HG02571 (cell line): ENCODE data around the gene TEAD1.

Experiments
- ATAC-seq: cut with Tn5 transposase; IDR thresholded peaks from one replicate; pipeline ENCODE4 v1.9.1; 2021; ENCODE audit warnings: mild to moderate bottlenecking, moderate library complexity; ENCODE audit not compliant: unreplicated experiment

TEAD1 gene

DNA sequence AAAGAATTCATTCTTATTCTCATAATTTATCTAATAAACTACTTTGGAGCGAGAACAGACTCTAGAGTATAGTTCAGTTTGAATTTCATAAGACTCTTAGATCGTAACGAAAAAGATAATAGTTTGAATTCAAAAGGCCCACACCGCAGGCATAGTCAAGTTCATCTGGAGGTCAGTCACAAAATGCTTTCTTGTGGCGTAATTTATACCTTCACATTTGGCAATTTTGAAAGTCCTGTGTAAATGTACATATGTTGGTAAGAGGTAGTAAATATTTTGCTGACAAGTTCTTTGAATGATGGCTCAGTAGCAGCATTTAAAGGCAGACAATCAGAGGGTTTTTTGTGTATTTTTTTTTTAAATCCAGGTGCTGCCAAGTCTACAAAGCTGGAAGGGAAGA, 88.1 kb downstream of the TEAD1 start:
- no peak for ATAC-seq

GRCh38 chr11:12762696-12763324, 88.6 kb downstream of the TEAD1 start:
- ATAC-seq = no peak

DNA sequence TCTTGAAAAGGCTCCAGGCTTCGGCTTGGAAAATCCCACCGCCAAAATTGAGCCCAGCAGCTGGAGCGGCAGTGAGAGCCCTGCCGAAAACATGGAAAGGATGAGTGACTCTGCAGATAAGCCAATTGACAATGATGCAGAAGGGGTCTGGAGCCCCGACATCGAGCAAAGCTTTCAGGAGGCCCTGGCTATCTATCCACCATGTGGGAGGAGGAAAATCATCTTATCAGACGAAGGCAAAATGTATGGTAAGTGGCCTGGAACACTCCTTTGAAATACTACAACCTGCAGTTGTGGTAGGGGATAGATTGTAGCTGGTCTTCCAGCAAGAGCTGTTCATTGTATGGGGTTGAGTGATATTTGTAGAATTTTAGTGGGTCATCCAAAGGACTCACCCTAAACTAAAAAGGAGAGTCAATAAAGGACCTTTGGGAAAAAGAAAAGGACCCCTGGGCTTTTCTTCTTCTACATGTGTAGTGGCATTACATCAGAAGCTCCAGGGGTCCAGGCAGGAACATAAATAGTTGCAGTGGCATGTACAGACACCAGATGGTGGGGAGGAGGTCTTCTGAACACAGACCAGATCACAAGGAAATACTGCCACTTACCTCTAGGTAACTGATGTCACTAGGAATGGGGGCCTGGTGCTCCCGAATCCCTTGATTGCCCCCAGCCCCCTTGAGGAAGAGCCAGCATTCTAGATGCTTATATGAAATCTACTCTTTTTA, 90.1 kb downstream of the TEAD1 start:
- no peak for ATAC-seq

DNA sequence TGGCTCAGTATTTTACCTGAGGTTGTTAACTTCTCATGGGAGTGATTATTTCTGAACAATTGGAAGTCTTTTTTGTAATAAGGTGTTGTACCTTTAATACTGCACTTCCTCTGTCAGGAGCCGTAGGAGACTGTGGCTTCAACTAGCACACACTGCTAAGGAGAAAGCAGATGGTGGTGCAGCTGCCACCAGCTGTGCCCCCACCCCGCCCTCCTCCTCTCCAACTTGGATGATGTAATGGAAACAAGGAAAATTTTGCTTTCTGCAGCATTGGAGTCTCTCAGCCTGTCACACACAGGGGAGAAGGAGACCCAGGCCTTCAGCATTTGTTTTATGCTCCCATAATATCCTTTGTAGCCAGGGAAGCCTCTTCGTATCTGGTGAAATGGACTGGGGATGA, 91.2 kb downstream of the TEAD1 start:
- ATAC-seq = no peak

DNA sequence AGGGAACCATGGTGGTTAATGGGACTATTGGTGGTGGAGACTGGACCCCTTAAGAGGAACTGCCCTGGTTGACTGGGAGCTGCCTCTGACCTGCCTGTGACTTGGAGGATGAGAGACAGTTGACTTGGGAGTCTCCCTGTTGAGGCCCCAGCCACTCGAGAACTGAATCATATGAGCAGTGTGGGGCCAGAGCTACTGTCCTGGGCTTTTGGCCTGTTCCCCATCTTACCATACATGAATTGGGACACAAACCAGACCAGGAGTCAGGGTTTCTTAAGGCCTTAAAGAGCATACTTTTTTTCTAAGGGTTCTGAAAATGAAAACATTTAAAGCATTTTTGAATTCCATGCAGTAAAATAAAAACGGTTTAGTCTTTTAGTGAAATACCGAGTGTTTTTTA, 92.8 kb downstream of the TEAD1 start:
- no peak for ATAC-seq

DNA sequence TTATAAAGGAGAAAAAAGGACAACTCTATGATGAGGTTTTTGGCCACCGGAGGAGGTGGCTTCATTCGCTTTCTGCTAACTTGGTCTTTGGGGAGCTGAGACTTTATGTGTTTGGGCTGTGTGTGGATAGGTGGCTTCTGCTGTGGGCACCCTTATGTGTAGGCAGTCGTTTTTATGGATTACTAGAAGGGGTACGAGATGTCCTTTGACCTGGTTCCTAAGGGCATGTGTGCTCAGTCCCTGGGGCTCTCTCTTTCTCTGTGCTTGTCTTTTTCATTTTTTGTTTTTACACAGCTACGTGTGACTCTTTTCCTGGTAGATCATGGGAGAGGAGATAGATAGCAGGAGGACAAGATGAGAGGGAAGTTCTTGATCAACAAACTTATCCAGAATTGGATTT, 93.4 kb downstream of the TEAD1 start:
- no peak for ATAC-seq

DNA sequence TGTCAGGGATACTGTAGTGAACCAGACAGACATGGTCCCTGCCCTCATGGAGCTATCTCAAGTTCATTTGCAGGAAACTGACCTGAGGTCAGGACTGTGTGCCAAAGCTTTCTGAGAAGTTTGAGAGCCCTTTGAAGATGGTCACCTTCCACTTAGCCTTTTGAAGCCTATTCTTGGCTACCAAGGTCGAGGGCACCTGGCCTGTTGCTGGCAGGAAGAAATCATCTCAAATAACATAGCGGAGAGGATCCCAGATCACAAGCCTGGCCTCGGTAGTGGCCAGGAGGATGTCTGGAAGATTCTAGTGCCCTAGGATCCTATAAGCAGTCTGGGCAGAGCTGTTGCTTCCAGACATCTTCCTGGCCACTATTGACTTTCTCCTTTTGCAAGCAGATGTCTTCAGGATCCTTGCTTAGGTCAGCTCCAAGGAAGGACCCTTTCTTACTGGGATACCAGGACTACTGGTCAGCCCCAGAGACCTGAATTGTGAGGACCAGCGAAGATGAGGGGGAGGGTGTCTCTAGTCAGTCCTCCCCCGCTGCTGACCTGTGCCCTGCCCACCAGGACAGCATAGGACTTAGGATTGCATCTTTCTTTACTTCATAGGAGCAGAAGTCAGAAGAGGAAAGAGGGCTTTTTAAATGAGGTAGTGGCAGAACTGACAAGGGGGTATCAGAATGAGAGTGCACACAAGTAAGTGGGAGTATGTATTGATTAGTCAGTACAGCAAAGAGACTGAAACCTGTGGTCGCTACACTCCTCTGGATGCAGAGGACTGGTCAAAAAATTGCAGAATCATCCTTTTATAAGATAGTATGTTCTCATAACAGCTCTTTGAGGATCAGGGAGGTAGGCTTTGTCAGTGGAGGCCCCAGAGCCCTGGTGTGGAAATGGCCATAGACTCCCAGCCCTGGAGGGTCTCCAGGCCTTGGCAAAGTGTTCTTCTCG, 94.8 kb downstream of the TEAD1 start:
- ATAC-seq = peak; percentile 76

- no peak for ATAC-seq
Observed at GRCh38 chr11:12769834-12770345, 95.7 kb downstream of the TEAD1 start.

DNA sequence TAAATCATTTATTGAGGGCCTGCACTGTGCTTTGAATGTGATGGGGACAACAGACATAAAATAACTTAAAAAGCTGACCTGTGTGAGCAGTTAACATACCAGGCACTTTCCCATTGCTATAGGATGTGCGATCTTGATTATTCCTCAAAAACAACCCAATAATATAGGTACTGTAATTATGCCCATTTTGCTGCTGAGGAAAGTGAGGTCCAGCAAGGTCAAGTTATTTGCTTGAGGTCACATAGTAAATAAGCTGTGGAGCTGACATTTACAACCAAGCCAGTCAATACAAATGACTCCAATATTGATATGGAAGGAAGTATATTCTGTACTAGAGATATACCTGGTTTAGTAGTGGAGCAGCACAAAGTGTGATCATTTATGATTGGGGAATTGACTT, 96.2 kb downstream of the TEAD1 start:
- no peak for ATAC-seq

GRCh38 chr11:12770966-12771597, 96.9 kb downstream of the TEAD1 start:
- ATAC-seq = no peak

DNA sequence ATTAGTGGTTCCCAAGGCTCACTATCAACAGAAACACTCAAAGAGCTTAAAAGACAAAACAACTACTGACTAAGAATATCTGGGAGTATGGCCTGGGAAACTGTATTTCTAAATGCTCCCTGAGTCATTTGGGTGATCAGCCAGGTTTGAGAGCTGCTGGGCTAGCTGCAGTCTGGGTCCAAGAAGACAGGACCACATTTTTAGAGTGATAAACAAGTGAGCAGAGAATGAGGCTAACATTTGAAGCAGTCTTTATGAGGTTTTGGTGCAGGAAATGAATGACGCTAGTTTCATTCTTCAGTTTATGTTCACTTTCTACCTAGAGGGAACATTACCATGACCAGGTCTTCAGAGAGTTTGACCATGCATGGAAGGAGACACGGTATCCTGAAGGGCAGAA, 97.7 kb downstream of the TEAD1 start:
- ATAC-seq = no peak

- ATAC-seq = no peak
Observed at GRCh38 chr11:12772324-12772723, 98.1 kb downstream of the TEAD1 start.

- no peak for ATAC-seq
Observed at GRCh38 chr11:12773591-12773990, 99.4 kb downstream of the TEAD1 start.

GRCh38 chr11:12775955-12776354, 101.7 kb downstream of the TEAD1 start:
- ATAC-seq = no peak

- no peak for ATAC-seq
Observed at GRCh38 chr11:12777208-12777874, 103.1 kb downstream of the TEAD1 start.

DNA sequence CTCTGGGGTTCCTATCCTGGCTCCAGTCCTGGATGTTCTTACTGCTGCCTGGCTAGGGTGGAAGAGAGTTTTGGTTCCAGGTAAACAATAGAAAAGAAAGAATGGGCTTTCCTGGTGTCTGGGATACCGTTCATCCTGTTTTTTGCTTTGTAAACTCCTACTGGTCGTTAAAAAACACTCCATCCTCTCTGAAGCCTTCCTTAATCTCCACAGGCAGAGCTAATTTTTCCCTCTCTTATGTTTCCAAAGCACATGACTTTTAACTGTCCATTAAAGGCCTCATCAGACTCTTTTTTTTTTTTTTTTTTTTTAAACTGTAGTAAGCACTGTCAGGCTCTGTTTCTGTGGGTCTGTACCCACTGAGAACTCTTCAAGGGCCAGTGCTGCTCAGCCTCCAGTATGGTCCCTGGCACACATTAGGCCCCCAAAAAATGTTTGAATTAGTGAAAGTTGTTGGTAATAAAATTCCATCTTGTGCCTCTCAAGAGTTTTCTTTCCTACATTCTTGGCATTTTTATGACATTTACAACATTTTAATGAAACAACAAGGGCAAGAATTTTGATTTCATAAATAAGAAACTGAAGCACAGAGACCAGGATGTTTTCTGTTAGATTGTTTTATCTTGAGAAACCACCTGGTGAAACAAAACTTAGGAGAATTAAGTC, 104.2 kb downstream of the TEAD1 start:
- no peak for ATAC-seq

DNA sequence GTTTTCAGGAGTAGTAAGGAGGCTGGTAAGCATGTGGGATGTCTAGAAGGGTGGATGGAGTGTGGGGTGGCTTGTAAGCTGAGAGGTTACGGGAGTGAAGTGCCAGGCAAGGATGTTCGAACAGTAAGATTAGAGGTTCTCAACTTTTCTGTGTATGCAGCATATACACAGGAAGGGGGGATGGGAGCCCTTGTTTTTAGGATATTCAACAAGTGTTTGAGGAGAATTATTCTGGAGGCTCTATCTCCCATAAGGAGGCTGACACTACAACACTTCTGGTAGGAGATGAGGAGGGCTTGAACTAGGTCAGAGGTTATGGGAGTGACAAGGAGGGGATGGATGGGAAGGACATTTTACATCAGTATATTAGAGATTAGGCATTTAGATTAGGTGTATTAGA, 109.5 kb downstream of the TEAD1 start:
- ATAC-seq = no peak

GRCh38 chr11:12784445-12784844, 110.2 kb downstream of the TEAD1 start:
- no peak for ATAC-seq

DNA sequence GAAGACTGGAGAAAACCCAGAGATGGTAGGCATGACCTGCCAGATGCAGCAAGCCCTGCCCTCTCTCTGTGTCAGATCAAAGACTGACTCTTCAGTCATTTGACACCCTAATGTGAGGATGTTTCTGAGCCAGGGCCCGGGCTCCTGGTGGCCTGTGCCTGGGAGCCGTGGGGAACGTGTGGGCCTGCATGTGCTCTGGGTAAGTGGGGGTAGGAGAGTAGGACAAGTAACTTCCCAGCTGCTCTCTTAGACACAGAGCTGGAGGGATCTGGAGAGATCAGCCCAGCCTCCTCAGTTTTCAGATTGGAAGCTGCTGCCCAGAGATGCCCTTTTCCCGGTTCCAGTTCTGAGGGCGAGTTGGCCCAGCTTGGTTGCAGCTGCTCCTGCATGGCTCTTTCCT, 110.8 kb downstream of the TEAD1 start:
- ATAC-seq = no peak

DNA sequence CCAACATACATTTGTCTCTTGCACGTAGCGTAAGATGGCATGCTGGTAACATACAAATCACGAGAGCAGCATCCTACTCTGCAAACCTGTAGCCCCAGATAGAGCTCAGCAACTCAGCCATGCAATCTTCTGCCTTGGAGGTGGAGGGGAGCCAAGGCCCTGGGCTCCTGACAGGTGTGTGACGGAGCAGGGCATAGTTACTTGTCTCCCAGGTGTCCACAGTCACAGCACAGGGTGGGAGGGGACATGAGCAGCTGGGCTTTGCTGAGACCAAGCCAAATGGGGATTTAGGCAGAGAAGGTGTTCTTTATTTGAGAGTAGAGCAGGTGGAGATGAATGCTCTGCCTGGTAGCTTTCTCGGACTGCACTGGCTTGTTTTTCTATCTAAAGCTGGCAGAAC, 111.7 kb downstream of the TEAD1 start:
- ATAC-seq = no peak
